Measurements from ENCODE around the gene SP140L.

The SP140L gene

GRCh38 chr2:230325316-230326243 is 1.4 kb upstream of the SP140L start:
- H3K4me3 ChIP-seq (ENCODE audit: low read length): no peak overlapping the region
- no peak for TF ChIP-seq CTCF (conservative IDR thresholded peaks at IDR 0.05; ENCODE audit: low read depth, low read length)
- no peak for DNase-seq (ENCODE audit: low read depth)

- TF ChIP-seq CTCF (conservative IDR thresholded peaks at IDR 0.05; ENCODE audit: low read depth, low read length): no peak
- DNase-seq (ENCODE audit: low read depth): no peak
- peak overlapping the region; percentile 24 for H3K4me3 ChIP-seq (ENCODE audit: low read length)
Measured at GRCh38 chr2:230327418-230328154, 593 bp downstream of the SP140L start.

GRCh38 chr2:230328155-230328458 is 1.1 kb downstream of the SP140L start:
- no peak overlapping the region for H3K4me3 ChIP-seq (ENCODE audit: low read length)
- no peak for DNase-seq (ENCODE audit: low read depth)
- TF ChIP-seq CTCF (conservative IDR thresholded peaks at IDR 0.05; ENCODE audit: low read depth, low read length): no peak

GRCh38 chr2:230329946-230330605 is 3.1 kb downstream of the SP140L start:
- no peak overlapping the region for H3K4me3 ChIP-seq (ENCODE audit: low read length)
- DNase-seq (ENCODE audit: low read depth): no peak
- no peak for TF ChIP-seq CTCF (conservative IDR thresholded peaks at IDR 0.05; ENCODE audit: low read depth, low read length)

- no peak for TF ChIP-seq CTCF (conservative IDR thresholded peaks at IDR 0.05; ENCODE audit: low read depth, low read length)
- DNase-seq (ENCODE audit: low read depth): no peak
- H3K4me3 ChIP-seq (ENCODE audit: low read length): no peak overlapping the region
Measured at GRCh38 chr2:230330725-230331124, 3.7 kb downstream of the SP140L start.

GRCh38 chr2:230335461-230335863 is 8.5 kb downstream of the SP140L start:
- DNase-seq (ENCODE audit: low read depth): no peak
- TF ChIP-seq CTCF (conservative IDR thresholded peaks at IDR 0.05; ENCODE audit: low read depth, low read length): no peak
- no peak overlapping the region for H3K4me3 ChIP-seq (ENCODE audit: low read length)
